ENCODE data around the gene DLGAP1. TPM values are rescaled to one million over a fixed set of nuclear protein-coding genes. Genes with fewer than 3 reads are reported as not detected.

Gene DLGAP1
- total and polyA plus RNA-seq, 2 of the 13 experiments (the other 11 are each of a cell fraction or from before 2014, with no cell fraction given), result 0.01 TPM; not detected in 1

DNA sequence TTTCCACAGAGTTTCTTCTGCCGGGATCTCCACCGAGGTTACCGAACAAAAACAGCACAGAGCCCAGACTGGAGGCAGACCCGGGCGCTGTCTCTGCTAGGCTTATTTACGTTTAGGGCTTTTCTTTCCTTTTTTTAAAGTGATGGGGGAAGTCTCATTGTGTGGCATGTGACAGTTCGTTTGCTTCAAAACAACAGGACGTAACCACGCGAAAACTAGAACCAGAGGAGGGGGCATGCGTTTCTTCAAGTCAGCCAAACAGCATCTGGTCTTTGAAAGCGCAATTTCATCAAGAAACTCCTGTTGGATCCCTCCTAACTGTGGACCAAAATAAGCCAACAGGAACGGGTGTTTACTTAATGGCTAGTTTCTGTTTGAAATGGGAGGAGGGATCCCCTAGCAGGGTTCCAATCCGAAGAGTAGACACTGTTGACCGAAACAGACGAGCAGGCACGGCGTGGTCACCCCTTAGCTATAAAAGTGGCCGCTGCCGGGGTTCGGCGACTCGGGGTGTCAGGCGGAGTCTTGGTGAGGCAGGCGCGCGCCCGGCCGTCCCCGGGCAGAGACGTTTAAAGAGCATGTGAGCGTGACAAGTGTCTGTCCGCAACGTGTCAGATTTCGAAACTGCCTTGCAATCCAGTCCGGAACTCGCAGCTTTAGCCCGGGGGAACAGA is 1006.1 kb downstream of the DLGAP1 start (continued):
- TF ChIP-seq, protein P1, sequence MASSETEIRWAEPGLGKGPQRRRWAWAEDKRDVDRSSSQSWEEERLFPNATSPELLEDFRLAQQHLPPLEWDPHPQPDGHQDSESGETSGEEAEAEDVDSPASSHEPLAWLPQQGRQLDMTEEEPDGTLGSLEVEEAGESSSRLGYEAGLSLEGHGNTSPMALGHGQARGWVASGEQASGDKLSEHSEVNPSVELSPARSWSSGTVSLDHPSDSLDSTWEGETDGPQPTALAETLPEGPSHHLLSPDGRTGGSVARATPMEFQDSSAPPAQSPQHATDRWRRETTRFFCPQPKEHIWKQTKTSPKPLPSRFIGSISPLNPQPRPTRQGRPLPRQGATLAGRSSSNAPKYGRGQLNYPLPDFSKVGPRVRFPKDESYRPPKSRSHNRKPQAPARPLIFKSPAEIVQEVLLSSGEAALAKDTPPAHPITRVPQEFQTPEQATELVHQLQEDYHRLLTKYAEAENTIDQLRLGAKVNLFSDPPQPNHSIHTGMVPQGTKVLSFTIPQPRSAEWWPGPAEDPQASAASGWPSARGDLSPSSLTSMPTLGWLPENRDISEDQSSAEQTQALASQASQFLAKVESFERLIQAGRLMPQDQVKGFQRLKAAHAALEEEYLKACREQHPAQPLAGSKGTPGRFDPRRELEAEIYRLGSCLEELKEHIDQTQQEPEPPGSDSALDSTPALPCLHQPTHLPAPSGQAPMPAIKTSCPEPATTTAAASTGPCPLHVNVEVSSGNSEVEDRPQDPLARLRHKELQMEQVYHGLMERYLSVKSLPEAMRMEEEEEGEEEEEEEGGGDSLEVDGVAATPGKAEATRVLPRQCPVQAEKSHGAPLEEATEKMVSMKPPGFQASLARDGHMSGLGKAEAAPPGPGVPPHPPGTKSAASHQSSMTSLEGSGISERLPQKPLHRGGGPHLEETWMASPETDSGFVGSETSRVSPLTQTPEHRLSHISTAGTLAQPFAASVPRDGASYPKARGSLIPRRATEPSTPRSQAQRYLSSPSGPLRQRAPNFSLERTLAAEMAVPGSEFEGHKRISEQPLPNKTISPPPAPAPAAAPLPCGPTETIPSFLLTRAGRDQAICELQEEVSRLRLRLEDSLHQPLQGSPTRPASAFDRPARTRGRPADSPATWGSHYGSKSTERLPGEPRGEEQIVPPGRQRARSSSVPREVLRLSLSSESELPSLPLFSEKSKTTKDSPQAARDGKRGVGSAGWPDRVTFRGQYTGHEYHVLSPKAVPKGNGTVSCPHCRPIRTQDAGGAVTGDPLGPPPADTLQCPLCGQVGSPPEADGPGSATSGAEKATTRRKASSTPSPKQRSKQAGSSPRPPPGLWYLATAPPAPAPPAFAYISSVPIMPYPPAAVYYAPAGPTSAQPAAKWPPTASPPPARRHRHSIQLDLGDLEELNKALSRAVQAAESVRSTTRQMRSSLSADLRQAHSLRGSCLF (CRISPR knock-in tag; IDR thresholded peaks at IDR 0.05; ENCODE audit: borderline replicate concordance), result no peak
- TF ChIP-seq IRF2 (CRISPR knock-in tag; IDR thresholded peaks at IDR 0.05) (0 out of 2 replicates have a peak, but pooled peaks have one; percentile 26), KAT8 (CRISPR knock-in tag; IDR thresholded peaks at IDR 0.05) (no peak), ZNF703 (CRISPR knock-in tag; IDR thresholded peaks at IDR 0.05; ENCODE audit: borderline replicate concordance) (peak; percentile 40; the same call in 1 of the 2 replicates), EP300 (IDR thresholded peaks at IDR 0.05; ENCODE audit: low read depth in 2 of 2, low read length in 2 of 2) (peak in 1 of 2 experiments; percentile 5; a peak in 1 of 4 replicates), EP300 (CRISPR knock-in tag; IDR thresholded peaks at IDR 0.05; ENCODE audit: borderline replicate concordance) (no peak; the same call in 1 of the 2 replicates), AHR (CRISPR knock-in tag; IDR thresholded peaks at IDR 0.05) (peak; percentile 60; the same call in 1 of the 2 replicates), FOXA3 (CRISPR knock-in tag; IDR thresholded peaks at IDR 0.05) (peak; percentile 91), KLF15 (CRISPR knock-in tag; IDR thresholded peaks at IDR 0.05; ENCODE audit: borderline replicate concordance) (peak; percentile 46; the same call in 1 of the 2 replicates), RNF2 (conservative IDR thresholded peaks at IDR 0.05; ENCODE audit: low read depth) (no peak), PHB2 (IDR thresholded peaks at IDR 0.05; ENCODE audit: partially characterized antibody) (no peak), PHF8 (CRISPR knock-in tag; IDR thresholded peaks at IDR 0.05) (0 out of 2 replicates have a peak, but pooled peaks have one; percentile 3), MAZ (IDR thresholded peaks at IDR 0.05; ENCODE audit: borderline replicate concordance, low read depth, low read length) (0 out of 2 replicates have a peak, but pooled peaks have one; percentile 16), MAZ (CRISPR knock-in tag; IDR thresholded peaks at IDR 0.05; ENCODE audit: low read depth) (peak; percentile 75), TGIF2 (CRISPR knock-in tag; IDR thresholded peaks at IDR 0.05) (peak; percentile 91; the same call in 1 of the 2 replicates), KDM2A (CRISPR knock-in tag; IDR thresholded peaks at IDR 0.05; ENCODE audit: borderline replicate concordance, low read depth) (no peak), MAF1 (CRISPR knock-in tag; IDR thresholded peaks at IDR 0.05; ENCODE audit: borderline replicate concordance) (peak; percentile 57; the same call in 1 of the 2 replicates), ZNF773 (CRISPR knock-in tag; IDR thresholded peaks at IDR 0.05; ENCODE audit: borderline replicate concordance) (peak; percentile 50; the same call in 1 of the 2 replicates)
- TF ChIP-seq, protein P2, sequence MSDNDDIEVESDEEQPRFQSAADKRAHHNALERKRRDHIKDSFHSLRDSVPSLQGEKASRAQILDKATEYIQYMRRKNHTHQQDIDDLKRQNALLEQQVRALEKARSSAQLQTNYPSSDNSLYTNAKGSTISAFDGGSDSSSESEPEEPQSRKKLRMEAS (IDR thresholded peaks at IDR 0.05), result peak; percentile 78
- TF ChIP-seq, protein P3, sequence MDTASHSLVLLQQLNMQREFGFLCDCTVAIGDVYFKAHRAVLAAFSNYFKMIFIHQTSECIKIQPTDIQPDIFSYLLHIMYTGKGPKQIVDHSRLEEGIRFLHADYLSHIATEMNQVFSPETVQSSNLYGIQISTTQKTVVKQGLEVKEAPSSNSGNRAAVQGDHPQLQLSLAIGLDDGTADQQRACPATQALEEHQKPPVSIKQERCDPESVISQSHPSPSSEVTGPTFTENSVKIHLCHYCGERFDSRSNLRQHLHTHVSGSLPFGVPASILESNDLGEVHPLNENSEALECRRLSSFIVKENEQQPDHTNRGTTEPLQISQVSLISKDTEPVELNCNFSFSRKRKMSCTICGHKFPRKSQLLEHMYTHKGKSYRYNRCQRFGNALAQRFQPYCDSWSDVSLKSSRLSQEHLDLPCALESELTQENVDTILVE (CRISPR knock-in tag; IDR thresholded peaks at IDR 0.05), result 0 out of 2 replicates have a peak, but pooled peaks have one; percentile 25
- TF ChIP-seq, protein P4, sequence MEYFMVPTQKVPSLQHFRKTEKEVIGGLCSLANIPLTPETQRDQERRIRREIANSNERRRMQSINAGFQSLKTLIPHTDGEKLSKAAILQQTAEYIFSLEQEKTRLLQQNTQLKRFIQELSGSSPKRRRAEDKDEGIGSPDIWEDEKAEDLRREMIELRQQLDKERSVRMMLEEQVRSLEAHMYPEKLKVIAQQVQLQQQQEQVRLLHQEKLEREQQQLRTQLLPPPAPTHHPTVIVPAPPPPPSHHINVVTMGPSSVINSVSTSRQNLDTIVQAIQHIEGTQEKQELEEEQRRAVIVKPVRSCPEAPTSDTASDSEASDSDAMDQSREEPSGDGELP (IDR thresholded peaks at IDR 0.05; ENCODE audit: borderline replicate concordance, low read depth), result peak; percentile 22; the same call in 1 of the 2 replicates
- TF ChIP-seq, protein P5, sequence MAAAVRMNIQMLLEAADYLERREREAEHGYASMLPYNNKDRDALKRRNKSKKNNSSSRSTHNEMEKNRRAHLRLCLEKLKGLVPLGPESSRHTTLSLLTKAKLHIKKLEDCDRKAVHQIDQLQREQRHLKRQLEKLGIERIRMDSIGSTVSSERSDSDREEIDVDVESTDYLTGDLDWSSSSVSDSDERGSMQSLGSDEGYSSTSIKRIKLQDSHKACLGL (CRISPR knock-in tag; IDR thresholded peaks at IDR 0.05), result 0 out of 2 replicates have a peak, but pooled peaks have one; percentile 27

All from HepG2 (cell line).